GM19397 (cell line): ENCODE data around the gene KANSL2.

ENCODE experiments used
- ATAC-seq: cut with Tn5 transposase; IDR thresholded peaks from one replicate; pipeline ENCODE4 v1.9.1; 2021; ENCODE audit warnings: mild to moderate bottlenecking, moderate library complexity; ENCODE audit not compliant: unreplicated experiment

The KANSL2 gene

DNA sequence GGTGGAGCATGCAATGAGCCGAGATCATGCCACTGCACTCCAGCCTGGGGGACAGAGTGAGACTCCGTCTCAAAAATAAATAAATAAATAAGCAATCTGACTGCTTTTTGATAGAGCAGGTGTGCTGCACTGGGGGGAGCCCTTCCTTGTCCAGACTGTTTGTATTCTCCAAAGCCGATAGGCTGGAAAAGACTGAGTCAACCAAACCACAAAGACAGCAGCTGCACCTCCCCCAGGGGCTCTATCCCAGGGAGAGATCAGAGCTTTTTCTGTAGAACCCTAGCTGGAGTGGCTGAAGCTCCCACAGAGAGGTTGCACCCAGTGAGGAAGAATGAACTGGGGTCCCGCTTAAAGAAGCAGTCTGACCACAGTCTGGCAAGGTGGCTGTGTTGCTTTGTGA is 66.4 kb downstream of the KANSL2 start:
- ATAC-seq: no peak

DNA sequence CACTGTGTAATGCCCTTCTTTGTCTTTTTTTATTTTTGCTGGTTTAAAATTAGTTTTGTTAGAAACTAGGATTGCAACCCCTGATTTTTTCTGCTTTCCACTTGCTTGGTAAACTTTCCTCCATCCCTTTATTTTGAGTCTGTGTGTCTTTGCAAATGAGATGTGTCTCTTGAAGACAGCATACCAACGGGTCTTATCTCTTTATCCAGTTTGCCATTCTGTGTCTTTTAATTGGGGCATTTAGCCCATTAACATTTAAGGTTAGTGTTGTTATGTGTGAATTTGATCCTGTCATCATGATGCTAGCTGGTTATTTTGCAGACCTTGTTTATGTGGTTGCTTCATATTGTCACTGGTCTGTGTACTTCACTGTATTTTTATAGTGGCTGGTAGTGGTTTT is 68.7 kb downstream of the KANSL2 start:
- no peak for ATAC-seq
